ENCODE results near the gene ZYX.

The ZYX gene

DNA sequence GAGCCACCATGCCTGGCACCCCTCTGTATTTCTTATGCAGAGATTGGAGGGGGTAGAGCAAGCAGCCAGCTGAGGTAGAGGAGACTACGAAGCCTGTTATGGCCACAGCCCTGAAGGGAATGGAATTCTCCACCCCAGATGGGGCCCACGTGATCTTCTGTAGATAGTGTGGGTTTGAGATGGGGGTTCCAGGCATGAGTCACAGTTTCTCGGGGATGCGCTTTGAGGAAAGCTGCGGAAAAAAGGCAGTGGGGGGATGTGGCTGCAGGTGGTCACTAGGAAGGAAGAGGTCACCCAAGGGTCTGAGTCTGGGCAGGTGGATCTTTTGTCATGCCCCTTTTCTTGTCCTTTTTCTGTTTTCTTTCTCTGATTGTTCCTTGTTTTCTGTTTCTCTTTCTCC is 30.1 kb upstream of the ZYX start (continued):
- TF ChIP-seq, protein P1, sequence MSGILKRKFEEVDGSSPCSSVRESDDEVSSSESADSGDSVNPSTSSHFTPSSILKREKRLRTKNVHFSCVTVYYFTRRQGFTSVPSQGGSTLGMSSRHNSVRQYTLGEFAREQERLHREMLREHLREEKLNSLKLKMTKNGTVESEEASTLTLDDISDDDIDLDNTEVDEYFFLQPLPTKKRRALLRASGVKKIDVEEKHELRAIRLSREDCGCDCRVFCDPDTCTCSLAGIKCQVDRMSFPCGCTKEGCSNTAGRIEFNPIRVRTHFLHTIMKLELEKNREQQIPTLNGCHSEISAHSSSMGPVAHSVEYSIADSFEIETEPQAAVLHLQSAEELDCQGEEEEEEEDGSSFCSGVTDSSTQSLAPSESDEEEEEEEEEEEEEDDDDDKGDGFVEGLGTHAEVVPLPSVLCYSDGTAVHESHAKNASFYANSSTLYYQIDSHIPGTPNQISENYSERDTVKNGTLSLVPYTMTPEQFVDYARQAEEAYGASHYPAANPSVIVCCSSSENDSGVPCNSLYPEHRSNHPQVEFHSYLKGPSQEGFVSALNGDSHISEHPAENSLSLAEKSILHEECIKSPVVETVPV (CRISPR knock-in tag; IDR thresholded peaks at IDR 0.05): no peak
- TF ChIP-seq ZNF8 (CRISPR knock-in tag; IDR thresholded peaks at IDR 0.05): no peak
- no peak for TF ChIP-seq ZNF70 (CRISPR knock-in tag; IDR thresholded peaks at IDR 0.05)
- TF ChIP-seq CSDC2 (CRISPR knock-in tag; IDR thresholded peaks at IDR 0.05): no peak

DNA sequence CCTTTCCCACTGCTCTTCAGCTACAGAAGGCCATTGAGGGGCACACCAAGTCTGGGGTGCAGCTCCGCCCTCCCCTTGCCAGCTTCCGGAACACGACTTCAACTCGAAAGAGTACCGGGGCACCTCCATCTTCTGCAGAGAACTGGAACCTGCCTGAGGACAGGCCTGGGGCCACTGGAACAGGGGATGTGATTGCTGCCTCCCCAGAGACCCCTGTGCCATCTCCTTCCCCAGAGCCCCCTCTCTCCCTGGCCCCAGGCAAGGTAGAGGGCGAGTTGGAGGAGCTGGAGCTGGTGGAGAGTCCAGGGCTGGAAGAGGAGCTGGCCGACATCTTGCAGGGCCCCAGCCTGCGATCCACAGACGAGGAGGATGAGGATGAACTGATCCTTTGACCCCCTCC is 29.6 kb upstream of the ZYX start:
- TF ChIP-seq SNAI2 (CRISPR knock-in tag; IDR thresholded peaks at IDR 0.05): no peak
- TF ChIP-seq TCF4 (CRISPR knock-in tag; IDR thresholded peaks at IDR 0.05; ENCODE audit: borderline replicate concordance): no peak
- TF ChIP-seq, protein P2, sequence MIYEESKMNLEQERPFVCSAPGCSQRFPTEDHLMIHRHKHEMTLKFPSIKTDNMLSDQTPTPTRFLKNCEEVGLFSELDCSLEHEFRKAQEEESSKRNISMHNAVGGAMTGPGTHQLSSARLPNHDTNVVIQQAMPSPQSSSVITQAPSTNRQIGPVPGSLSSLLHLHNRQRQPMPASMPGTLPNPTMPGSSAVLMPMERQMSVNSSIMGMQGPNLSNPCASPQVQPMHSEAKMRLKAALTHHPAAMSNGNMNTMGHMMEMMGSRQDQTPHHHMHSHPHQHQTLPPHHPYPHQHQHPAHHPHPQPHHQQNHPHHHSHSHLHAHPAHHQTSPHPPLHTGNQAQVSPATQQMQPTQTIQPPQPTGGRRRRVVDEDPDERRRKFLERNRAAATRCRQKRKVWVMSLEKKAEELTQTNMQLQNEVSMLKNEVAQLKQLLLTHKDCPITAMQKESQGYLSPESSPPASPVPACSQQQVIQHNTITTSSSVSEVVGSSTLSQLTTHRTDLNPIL (CRISPR knock-in tag; IDR thresholded peaks at IDR 0.05; ENCODE audit: low read depth): no peak
- TF ChIP-seq ZFP3 (CRISPR knock-in tag; IDR thresholded peaks at IDR 0.05): no peak
- TF ChIP-seq, protein P1 (CRISPR knock-in tag; IDR thresholded peaks at IDR 0.05): no peak
- ATAC-seq: no peak; the same call in 2 of the 3 replicates

DNA sequence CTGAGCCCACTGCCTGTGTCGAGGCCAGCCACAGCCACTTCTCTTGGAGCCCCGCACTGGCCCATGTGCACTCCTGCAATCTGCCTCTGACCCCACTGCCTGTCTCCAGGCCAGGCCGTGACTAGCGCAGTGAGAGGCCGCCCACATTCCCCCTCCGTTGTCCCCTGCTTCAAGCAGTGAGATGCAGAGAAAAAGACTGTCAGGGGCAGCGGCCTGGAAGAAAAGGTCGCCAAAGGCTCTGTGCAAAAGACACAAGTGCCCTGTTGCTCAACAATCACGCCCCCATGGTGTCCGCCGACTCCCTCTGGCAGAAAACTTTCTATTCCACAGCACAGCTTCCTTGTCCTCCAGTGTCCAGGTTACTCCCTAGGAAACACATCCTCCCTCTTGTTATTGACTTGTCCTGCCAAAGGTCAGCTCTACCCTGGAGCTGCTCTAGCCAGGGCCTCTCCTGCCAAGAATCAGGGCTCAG is 28.6 kb upstream of the ZYX start:
- peak; percentile 2; the same call in 1 of the 3 replicates for ATAC-seq
- TF ChIP-seq GLIS3 (CRISPR knock-in tag; IDR thresholded peaks at IDR 0.05) (no peak), ZC3H10 (CRISPR knock-in tag; IDR thresholded peaks at IDR 0.05) (no peak)

DNA sequence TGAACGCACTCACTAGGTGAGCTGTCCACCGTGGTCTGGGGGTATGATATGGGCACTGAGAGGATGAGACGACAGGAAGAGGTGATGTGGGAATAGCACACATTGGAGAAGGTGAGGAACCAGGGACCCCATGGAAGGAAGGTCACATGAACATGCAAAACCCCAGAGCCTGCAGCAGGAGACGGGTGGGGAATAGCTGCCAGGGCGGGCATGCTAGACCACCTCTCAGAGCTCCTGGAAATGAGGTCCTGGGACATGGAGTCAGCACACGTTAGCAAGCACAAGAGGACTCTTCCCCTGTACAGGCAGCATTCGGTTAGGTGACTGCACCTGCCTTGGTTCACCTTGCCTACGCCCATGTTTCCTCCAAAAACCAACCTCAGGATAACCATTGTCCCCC is 26.8 kb upstream of the ZYX start:
- TF ChIP-seq, protein P3, sequence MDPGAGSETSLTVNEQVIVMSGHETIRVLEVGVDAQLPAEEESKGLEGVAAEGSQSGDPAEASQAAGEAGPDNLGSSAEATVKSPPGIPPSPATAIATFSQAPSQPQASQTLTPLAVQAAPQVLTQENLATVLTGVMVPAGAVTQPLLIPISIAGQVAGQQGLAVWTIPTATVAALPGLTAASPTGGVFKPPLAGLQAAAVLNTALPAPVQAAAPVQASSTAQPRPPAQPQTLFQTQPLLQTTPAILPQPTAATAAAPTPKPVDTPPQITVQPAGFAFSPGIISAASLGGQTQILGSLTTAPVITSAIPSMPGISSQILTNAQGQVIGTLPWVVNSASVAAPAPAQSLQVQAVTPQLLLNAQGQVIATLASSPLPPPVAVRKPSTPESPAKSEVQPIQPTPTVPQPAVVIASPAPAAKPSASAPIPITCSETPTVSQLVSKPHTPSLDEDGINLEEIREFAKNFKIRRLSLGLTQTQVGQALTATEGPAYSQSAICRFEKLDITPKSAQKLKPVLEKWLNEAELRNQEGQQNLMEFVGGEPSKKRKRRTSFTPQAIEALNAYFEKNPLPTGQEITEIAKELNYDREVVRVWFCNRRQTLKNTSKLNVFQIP (CRISPR knock-in tag; IDR thresholded peaks at IDR 0.05; ENCODE audit: borderline replicate concordance, low read depth): no peak
- TF ChIP-seq, protein P1 (CRISPR knock-in tag; IDR thresholded peaks at IDR 0.05): no peak
- TF ChIP-seq RARB (CRISPR knock-in tag; IDR thresholded peaks at IDR 0.05): no peak
- TF ChIP-seq TOX (CRISPR knock-in tag; IDR thresholded peaks at IDR 0.05; ENCODE audit: borderline replicate concordance): no peak
- TF ChIP-seq PPARA (CRISPR knock-in tag; IDR thresholded peaks at IDR 0.05; ENCODE audit: borderline replicate concordance): no peak
- no peak for TF ChIP-seq GLIS3 (CRISPR knock-in tag; IDR thresholded peaks at IDR 0.05)
- TF ChIP-seq, protein P2 (CRISPR knock-in tag; IDR thresholded peaks at IDR 0.05; ENCODE audit: low read depth): no peak
- no peak for TF ChIP-seq ISL1 (CRISPR knock-in tag; IDR thresholded peaks at IDR 0.05)
- TF ChIP-seq TCF4 (CRISPR knock-in tag; IDR thresholded peaks at IDR 0.05; ENCODE audit: borderline replicate concordance): no peak
- TF ChIP-seq, protein P4, sequence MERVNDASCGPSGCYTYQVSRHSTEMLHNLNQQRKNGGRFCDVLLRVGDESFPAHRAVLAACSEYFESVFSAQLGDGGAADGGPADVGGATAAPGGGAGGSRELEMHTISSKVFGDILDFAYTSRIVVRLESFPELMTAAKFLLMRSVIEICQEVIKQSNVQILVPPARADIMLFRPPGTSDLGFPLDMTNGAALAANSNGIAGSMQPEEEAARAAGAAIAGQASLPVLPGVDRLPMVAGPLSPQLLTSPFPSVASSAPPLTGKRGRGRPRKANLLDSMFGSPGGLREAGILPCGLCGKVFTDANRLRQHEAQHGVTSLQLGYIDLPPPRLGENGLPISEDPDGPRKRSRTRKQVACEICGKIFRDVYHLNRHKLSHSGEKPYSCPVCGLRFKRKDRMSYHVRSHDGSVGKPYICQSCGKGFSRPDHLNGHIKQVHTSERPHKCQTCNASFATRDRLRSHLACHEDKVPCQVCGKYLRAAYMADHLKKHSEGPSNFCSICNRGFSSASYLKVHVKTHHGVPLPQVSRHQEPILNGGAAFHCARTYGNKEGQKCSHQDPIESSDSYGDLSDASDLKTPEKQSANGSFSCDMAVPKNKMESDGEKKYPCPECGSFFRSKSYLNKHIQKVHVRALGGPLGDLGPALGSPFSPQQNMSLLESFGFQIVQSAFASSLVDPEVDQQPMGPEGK (CRISPR knock-in tag; IDR thresholded peaks at IDR 0.05; ENCODE audit: borderline replicate concordance): no peak
- TF ChIP-seq SNAI2 (CRISPR knock-in tag; IDR thresholded peaks at IDR 0.05): no peak
- TF ChIP-seq ZFP3 (CRISPR knock-in tag; IDR thresholded peaks at IDR 0.05): no peak
- no peak for TF ChIP-seq BACH2 (CRISPR knock-in tag; IDR thresholded peaks at IDR 0.05; ENCODE audit: borderline replicate concordance)
- no peak for ATAC-seq

All from SK-N-SH treated with all-trans-retinoic acid at 6 μM for 48 hours (cell line).